ENCODE results near the gene MKI67.

- TF ChIP-seq, protein P1, sequence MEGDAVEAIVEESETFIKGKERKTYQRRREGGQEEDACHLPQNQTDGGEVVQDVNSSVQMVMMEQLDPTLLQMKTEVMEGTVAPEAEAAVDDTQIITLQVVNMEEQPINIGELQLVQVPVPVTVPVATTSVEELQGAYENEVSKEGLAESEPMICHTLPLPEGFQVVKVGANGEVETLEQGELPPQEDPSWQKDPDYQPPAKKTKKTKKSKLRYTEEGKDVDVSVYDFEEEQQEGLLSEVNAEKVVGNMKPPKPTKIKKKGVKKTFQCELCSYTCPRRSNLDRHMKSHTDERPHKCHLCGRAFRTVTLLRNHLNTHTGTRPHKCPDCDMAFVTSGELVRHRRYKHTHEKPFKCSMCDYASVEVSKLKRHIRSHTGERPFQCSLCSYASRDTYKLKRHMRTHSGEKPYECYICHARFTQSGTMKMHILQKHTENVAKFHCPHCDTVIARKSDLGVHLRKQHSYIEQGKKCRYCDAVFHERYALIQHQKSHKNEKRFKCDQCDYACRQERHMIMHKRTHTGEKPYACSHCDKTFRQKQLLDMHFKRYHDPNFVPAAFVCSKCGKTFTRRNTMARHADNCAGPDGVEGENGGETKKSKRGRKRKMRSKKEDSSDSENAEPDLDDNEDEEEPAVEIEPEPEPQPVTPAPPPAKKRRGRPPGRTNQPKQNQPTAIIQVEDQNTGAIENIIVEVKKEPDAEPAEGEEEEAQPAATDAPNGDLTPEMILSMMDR (optimal IDR thresholded peaks at IDR 0.05 in 1 of 3, IDR thresholded peaks at IDR 0.05 in 1 of 3, conservative IDR thresholded peaks at IDR 0.05 in 1 of 3; ENCODE audit: extremely low read depth in 1 of 3, insufficient read depth in 2 of 3, low read length in 3 of 3) = no peak
- TF ChIP-seq EZH2 (IDR thresholded peaks at IDR 0.05; ENCODE audit: low read length) = no peak
Observed at GRCh38 chr10:128161031-128161430, 34.8 kb upstream of the MKI67 start.
